NCI-H1105 (cell line): ENCODE results near the gene ESR1.

Experiments used
- DNase-seq: peaks from one replicate; lab custom pipeline; 2025; lab: John Stamatoyannopoulos, UW

The ESR1 gene

DNA sequence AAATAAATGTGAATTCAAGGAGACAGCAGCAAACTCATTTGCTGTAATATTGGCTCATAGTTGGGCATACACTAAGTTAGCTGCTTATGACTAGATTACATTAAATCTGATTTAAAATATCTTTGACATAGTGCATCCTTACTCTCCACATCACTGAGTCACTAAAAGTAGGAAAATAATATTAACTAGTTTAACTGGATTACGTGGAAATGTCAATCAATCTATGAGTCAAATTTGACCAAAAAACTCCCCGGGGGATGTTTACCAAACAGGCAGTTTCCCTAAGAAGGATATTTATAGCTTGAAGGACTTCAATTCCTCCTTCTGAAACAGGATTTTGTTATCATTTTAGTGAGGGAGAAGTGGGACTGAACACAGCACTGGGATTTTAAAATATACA lies 366.5 kb downstream of the ESR1 start:
- DNase-seq: no peak

DNA sequence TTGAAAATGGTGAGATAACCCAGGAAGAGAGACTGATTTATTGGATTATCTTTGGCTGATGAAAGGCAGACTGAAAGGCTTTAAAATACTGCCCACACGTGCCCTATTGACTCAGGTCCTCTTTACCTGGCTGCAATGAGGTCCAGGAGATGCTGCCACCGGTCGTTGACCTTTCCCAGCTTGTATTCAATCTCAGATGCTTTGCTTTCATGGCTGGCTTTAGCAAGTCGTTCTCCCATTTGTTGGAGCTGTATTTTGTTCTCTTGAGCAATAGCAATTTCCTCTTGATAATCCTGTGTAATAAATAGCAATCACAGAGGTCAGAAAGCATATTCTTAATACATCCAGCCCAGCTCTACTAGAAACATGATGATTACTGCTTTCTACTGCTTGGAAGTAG lies 368.8 kb downstream of the ESR1 start:
- DNase-seq: no peak
